SW480 (cell line): Measurements from ENCODE around the gene STMN3.

Experiments
- DNase-seq: peaks from one replicate; pipeline ENCODE4 v3.0.0-alpha.2; 2016; ENCODE audit warnings: low spot score

STMN3 gene

GRCh38 chr20:63653041-63653973 lies at the start of gene STMN3:
STMN3 (minus strand) TSS chr20:63653424; CDS start chr20:63653345, 79 bp downstream.
- peak; percentile 91 for DNase-seq

GRCh38 chr20:63702036-63702665 lies 48.9 kb upstream of the STMN3 start:
- DNase-seq: no peak

GRCh38 chr20:63701329-63702035 lies 48.3 kb upstream of the STMN3 start:
- no peak for DNase-seq

- no peak for DNase-seq
These were observed 47.8 kb upstream of the STMN3 start for GRCh38 chr20:63701051-63701328.

- DNase-seq: no peak
These were observed 47.2 kb upstream of the STMN3 start for GRCh38 chr20:63700199-63701050.

- no peak for DNase-seq
These were observed 46.4 kb upstream of the STMN3 start for GRCh38 chr20:63699466-63700198.

- peak; percentile 95 for DNase-seq
These were observed 45.7 kb upstream of the STMN3 start for GRCh38 chr20:63698739-63699465.

- DNase-seq: no peak
These were observed 44.8 kb upstream of the STMN3 start for GRCh38 chr20:63697868-63698545.

GRCh38 chr20:63697357-63697867 lies 44.2 kb upstream of the STMN3 start:
- peak; percentile 64 for DNase-seq

- peak; percentile 38 for DNase-seq
These were observed 43.6 kb upstream of the STMN3 start, which contains the start of gene TNFRSF6B for GRCh38 chr20:63696628-63697356. TNFRSF6B (plus strand) TSS chr20:63696652; CDS start chr20:63696768, 116 bp downstream.

- DNase-seq: peak; percentile 74
These were observed 43.0 kb upstream of the STMN3 start for GRCh38 chr20:63696306-63696627.

GRCh38 chr20:63695424-63696305 lies 42.4 kb upstream of the STMN3 start:
- no peak for DNase-seq

GRCh38 chr20:63694584-63695423 lies 41.6 kb upstream of the STMN3 start:
- no peak for DNase-seq

GRCh38 chr20:63693733-63694583 lies 40.7 kb upstream of the STMN3 start:
- no peak for DNase-seq

- DNase-seq: no peak
These were observed 40.0 kb upstream of the STMN3 start for GRCh38 chr20:63693083-63693732.
